Adrenal gland (tissue), 19 donors: ENCODE results near the gene ATP5PD. TPM values are rescaled to one million over a fixed set of nuclear protein-coding genes. Genes with fewer than 3 reads are reported as not detected.

ENCODE experiments used
- DNase-seq, 7 donors: peaks; one replicate each; pipeline ENCODE4 v3.0.0-alpha.2; 2019 to 2020
- H3K27ac ChIP-seq, 5 donors: fragments of 200-600 bp; sonication (generic) in 4 of 5; 1 replicate in 3 of 5; 2 replicates in 2 of 5; pipeline versions ENCODE4 v1.5.1 to v1.8.0; 2016 to 2020; ENCODE audit warnings: mild to moderate bottlenecking in 1 of 5
- H3K27me3 ChIP-seq: fragments of 200-600 bp; 2 replicates; pipeline ENCODE4 v1.8.0; 2021
- H3K36me3 ChIP-seq, 2 donors: fragments of 200-600 bp; replicated peaks in 1 of 2; 1 replicate in 1 of 2; 2 replicates in 1 of 2; pipeline versions ENCODE4 v1.5.1 to v1.8.0; 2018 to 2022
- H3K4me1 ChIP-seq, 2 donors: fragments of 200-600 bp; replicated peaks in 1 of 2; 1 replicate in 1 of 2; 2 replicates in 1 of 2; pipeline versions ENCODE4 v1.5.1 to v1.8.0; 2018 to 2021
- H3K4me3 ChIP-seq, 4 donors: fragments of 200-600 bp; sonication (generic) in 3 of 4; one replicate each; pipeline ENCODE4 v1.5.1; 2016 to 2018
- H3K9me3 ChIP-seq, 3 donors: fragments of 200-600 bp; sonication (generic) in 1 of 3; replicated peaks in 1 of 3; 1 replicate in 2 of 3; 2 replicates in 1 of 3; pipeline versions ENCODE4 v1.5.1 to v1.8.0; 2016 to 2021
- POLR2A ChIP-seq, 2 donors: fragments of 450-650 bp; IDR thresholded peaks; one replicate each; pipeline ENCODE4 v1.6.1; 2017; ENCODE audit warnings: antibody characterized with exemption in 2 of 2, mild to moderate bottlenecking in 2 of 2, moderate library complexity in 1 of 2
- WGBS, 4 donors: extraction: QIAGEN DNeasy Blood & Tissue Kit in 2 of 4; methylation state at CpG; one replicate each; pipeline versions ENCODE4 v1.1.5 to v1.1.7; 2013 to 2017; 5-methylcytosine and 5-hydroxymethylcytosine counted together
- intact Hi-C, 2 donors: fragments of 100-400 bp; cut with DNase I; formaldehyde crosslinking; loops; one replicate each; pipeline versions ENCODE4 v1.14.1 to v1.15.0; 2022 to 2023
- long read RNA-seq, 10 donors: library from polyadenylated mRNA in 3 of 10; unstranded in 2 of 10; stranded (forward) in 1 of 10; transcript quantifications; one replicate each; pipeline ENCODE4 v2.0.0 and lab custom pipeline, GENCODE V29; 2021 to 2026
- polyA plus RNA-seq, 3 donors: library from polyadenylated mRNA; stranded (reverse); fragments of 200-250 nt in 2 of 3; fragments of 350-450 nt in 1 of 3; fragmentation: Illumina TruSeq in 1 of 3; extraction: RNeasy Lipid Tissue Mini Kit (QIAGEN cat#74804) in 1 of 3; gene quantifications; one replicate each; pipeline ENCODE4 v1.2.3, GENCODE V29; 2013 to 2014
- total RNA-seq, 9 donors: library from RNA; depleted of rRNA in 4 of 9; stranded (reverse); fragments of >200 nt in 4 of 9; fragments of 120-200 nt in 1 of 9; fragmentation: NEBNext Ultra II Directional in 1 of 9; extraction: Animal tissue kit (Norgen Biotek cat#: 25700) in 1 of 9; gene quantifications; one replicate each; pipeline versions ENCODE4 v1.1.0 to v1.2.4, GENCODE V29; 2013 to 2023
- TF ChIP-seq, protein P1 (sequence below), 6 experiments: fragments of 450-650 bp in 4 of 6; fragments of 200-600 bp in 2 of 6; sonication (generic) in 1 of 6; IDR thresholded peaks; 1 replicate in 5 of 6; 2 replicates in 1 of 6; pipeline versions ENCODE4 v1.5.1 to v1.8.0; 2016 to 2021; ENCODE audit warnings: antibody characterized with exemption in 6 of 6, mild to moderate bottlenecking in 2 of 6, moderate library complexity in 1 of 6
- donor health status: healthy with polysubstance abuse.
- donor health status: Bipolar disorder and iron deficiency.
- donor health status: DM: yes; HTN: yes; CAD: no.
- donor health status: DM: no; HTN: no; CAD: no.
- donor health status: DM: no; HTN: no; CAD: no.
- donor health status: DM: yes; HTN: yes; CAD: no.

ATP5PD gene
- total RNA-seq (100 to 1,000 TPM; 215 to 452 (median 283) TPM), polyA plus RNA-seq (100 to 1,000 TPM; 393 to 826 (median 646) TPM)
- long read RNA-seq, donor 1, transcript ATP5PD-201 (6 exons, 603 nt) = major isoform, 162 of 292 reads
- long read RNA-seq, donor 1, transcript ATP5PD-204 (2 exons, 2,191 nt) = minor isoform, 28 of 292 reads
- long read RNA-seq, donor 1, partial matches to known transcripts = 93 of 292 reads
- long read RNA-seq, donor 1, other reads (novel, unspliced or antisense) = 9 of 292 reads
- long read RNA-seq, donor 2, transcript ATP5PD-201 (6 exons, 603 nt) = major isoform, 118 of 228 reads
- long read RNA-seq, donor 2, transcript ATP5PD-204 (2 exons, 2,191 nt) = minor isoform, 12 of 228 reads
- long read RNA-seq, donor 2, partial matches to known transcripts = 86 of 228 reads
- long read RNA-seq, donor 2, other reads (novel, unspliced or antisense) = 10 of 228 reads
- long read RNA-seq, donor 3, transcript ATP5PD-204 (2 exons, 2,191 nt) = minor isoform, 33 of 239 reads
- long read RNA-seq, donor 3, transcript ATP5PD-201 (6 exons, 603 nt) = major isoform, 131 of 239 reads
- long read RNA-seq, donor 3, partial matches to known transcripts = 64 of 239 reads
- long read RNA-seq, donor 3, other reads (novel, unspliced or antisense) = 10 of 239 reads
- long read RNA-seq, donor 4, transcript ATP5PD-201 (6 exons, 603 nt) = major isoform, 97 of 142 reads
- long read RNA-seq, donor 4, partial matches to known transcripts = 40 of 142 reads
- long read RNA-seq, donor 4, other reads (novel, unspliced or antisense) = 4 of 142 reads
- long read RNA-seq, donor 5, transcript ATP5PD-201 (6 exons, 603 nt) = major isoform, 111 of 116 reads
- long read RNA-seq, donor 5, partial matches to known transcripts = 3 of 116 reads
- long read RNA-seq, donor 5, other reads (novel, unspliced or antisense) = 0 of 116 reads
- long read RNA-seq, donor 6, transcript ATP5PD-201 (6 exons, 603 nt) = major isoform, 100 of 149 reads
- long read RNA-seq, donor 6, partial matches to known transcripts = 42 of 149 reads
- long read RNA-seq, donor 6, other reads (novel, unspliced or antisense) = 6 of 149 reads
- long read RNA-seq, donor 7, transcript ATP5PD-204 (2 exons, 2,191 nt) = minor isoform, 10 of 133 reads
- long read RNA-seq, donor 7, transcript ATP5PD-201 (6 exons, 603 nt) = major isoform, 75 of 133 reads
- long read RNA-seq, donor 7, partial matches to known transcripts = 36 of 133 reads
- long read RNA-seq, donor 7, other reads (novel, unspliced or antisense) = 9 of 133 reads
- long read RNA-seq, donor 8, transcript ATP5PD-204 (2 exons, 2,191 nt) = minor isoform, 14 of 256 reads
- long read RNA-seq, donor 8, transcript ATP5PD-201 (6 exons, 603 nt) = major isoform, 149 of 256 reads
- long read RNA-seq, donor 8, partial matches to known transcripts = 80 of 256 reads
- long read RNA-seq, donor 8, other reads (novel, unspliced or antisense) = 12 of 256 reads
- long read RNA-seq, donor 9, transcript ATP5PD-201 (6 exons, 603 nt) = major isoform, 97 of 226 reads
- long read RNA-seq, donor 9, transcript ATP5PD-204 (2 exons, 2,191 nt) = minor isoform, 35 of 226 reads
- long read RNA-seq, donor 9, partial matches to known transcripts = 82 of 226 reads
- long read RNA-seq, donor 9, other reads (novel, unspliced or antisense) = 9 of 226 reads
- long read RNA-seq, donor 10, transcript ATP5PD-201 (6 exons, 603 nt) = major isoform, 59 of 74 reads
- long read RNA-seq, donor 10, transcript ATP5PD-204 (2 exons, 2,191 nt) = minor isoform, 8 of 74 reads
- long read RNA-seq, donor 10, partial matches to known transcripts = 6 of 74 reads
- long read RNA-seq, donor 10, other reads (novel, unspliced or antisense) = 0 of 74 reads

DNA sequence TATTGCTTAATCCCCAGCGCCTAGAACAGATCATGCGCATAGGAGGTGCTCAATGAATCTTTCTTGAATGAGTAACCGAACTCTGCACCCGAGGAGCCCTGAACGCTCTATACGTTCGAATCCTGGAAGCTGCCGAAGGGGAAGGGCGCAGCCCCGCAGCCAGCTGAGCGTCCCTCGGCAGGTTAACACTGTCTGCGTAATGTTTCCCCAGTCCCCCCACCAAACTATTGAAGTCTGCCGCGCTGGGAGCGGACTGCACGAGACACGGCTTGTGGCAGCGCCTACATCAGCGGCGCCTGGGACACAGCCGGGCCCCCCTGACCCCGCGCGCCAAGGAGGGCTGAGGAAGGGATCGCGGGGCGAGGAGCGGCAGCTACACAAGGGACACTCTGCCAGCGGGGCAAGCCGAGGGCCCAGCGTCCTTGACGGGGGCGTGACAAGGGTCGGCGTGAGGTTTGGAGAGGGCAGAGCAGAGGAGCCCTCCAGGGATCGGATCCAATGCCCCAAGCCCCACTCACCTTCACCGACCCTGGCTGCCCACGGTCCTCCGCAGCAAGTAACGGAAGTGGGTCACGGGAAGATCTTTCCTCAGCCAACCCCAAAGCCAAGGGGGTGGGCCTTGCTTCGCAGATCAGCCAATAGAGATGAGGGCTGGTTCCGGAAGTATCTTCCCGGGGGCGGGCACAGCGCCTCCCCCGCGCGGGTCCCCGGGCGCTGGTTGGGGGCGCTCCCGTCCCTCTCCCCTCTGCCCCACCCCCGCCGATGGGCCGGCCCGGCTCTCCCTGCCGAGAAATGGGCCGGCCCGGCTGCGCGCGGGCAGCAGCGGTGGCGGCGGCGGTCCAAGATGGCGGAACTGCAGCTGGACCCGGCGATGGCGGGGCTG lies at the start of gene ATP5PD, which contains the start of gene KCTD2:
ATP5PD (minus strand) TSS at position 563 of the 883 bp plus-strand sequence. CDS start 4,319 bp downstream, outside the sequence.
KCTD2 (plus strand) TSS at position 819 of the 883 bp plus-strand sequence; CDS start at position 845, 26 bp downstream.
- TF ChIP-seq, protein P1, sequence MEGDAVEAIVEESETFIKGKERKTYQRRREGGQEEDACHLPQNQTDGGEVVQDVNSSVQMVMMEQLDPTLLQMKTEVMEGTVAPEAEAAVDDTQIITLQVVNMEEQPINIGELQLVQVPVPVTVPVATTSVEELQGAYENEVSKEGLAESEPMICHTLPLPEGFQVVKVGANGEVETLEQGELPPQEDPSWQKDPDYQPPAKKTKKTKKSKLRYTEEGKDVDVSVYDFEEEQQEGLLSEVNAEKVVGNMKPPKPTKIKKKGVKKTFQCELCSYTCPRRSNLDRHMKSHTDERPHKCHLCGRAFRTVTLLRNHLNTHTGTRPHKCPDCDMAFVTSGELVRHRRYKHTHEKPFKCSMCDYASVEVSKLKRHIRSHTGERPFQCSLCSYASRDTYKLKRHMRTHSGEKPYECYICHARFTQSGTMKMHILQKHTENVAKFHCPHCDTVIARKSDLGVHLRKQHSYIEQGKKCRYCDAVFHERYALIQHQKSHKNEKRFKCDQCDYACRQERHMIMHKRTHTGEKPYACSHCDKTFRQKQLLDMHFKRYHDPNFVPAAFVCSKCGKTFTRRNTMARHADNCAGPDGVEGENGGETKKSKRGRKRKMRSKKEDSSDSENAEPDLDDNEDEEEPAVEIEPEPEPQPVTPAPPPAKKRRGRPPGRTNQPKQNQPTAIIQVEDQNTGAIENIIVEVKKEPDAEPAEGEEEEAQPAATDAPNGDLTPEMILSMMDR (IDR thresholded peaks at IDR 0.05) = peak in 1 of 6 experiments; percentile 8
- peak; percentile 79 to 94 for TF ChIP-seq POLR2A (IDR thresholded peaks at IDR 0.05)
- Histone ChIP-seq H3K4me3 (peak within 1 kb of the TSS; percentile 59 to 97 (median 82)), H3K36me3 (peaks cover 0 to 19% of the 10 kb centered on the region in 2 donors), H3K27me3 (no peaks in the 10 kb centered on the region), H3K4me1 (peaks cover 14 to 24% of the 10 kb centered on the region in 2 donors), H3K27ac (peak within 1 kb of the TSS; percentile 66 to 98 (median 95)), H3K9me3 (no peaks in the 10 kb centered on the region)
- DNase-seq = peak; percentile 96 to 98 (median 97)
- intact Hi-C loops = no loop called here
- 0 to 1% (median 0%) methylated on average over 2 to 72 of the region's 72 CpGs for WGBS, 4 donors

DNA sequence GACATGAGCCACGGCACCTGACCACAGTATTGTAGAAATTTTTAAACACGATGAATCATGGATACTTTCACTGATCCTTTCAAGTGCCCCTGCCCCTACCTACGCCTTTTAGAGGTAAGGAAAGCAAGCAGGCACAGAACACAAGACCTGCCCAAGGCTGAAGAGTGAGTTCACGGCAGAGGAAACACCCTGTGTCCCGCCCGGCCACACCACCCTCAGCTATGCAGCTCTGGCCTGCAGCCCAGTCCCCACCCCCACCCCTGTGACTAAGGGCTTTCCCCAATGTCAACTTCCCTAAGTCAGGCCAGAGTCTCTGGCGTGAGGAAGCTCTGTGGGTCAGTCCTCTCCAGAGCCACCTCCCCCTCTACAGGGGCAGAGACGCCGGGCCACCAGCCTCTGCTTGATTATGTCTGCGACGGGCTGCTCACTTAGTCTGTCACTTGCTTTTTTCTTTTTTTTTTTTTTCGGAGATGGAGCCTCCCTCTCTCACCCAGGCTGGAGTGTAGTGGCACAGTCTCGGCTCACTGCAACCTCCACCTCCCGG lies 49.4 kb upstream of the ATP5PD start:
- peak; percentile 65 to 88 (median 87) for DNase-seq
- H3K4me3 ChIP-seq = no peak overlapping the region
- H3K36me3 ChIP-seq = no peaks in the 10 kb centered on the region
- intact Hi-C loops = no loop called here
- TF ChIP-seq POLR2A (IDR thresholded peaks at IDR 0.05) = no peak
- TF ChIP-seq, protein P1 (IDR thresholded peaks at IDR 0.05) = no peak
- H3K27ac ChIP-seq = peak overlapping the region in 1 of 5 donors; percentile 75
- no peaks in the 10 kb centered on the region for H3K27me3 ChIP-seq
- WGBS, 4 donors = 18 to 34% (median 24%) methylated on average over 10 to 14 of the region's 14 CpGs
- H3K9me3 ChIP-seq = no peaks in the 10 kb centered on the region
- H3K4me1 ChIP-seq = peaks cover 6 to 10% of the 10 kb centered on the region in 2 donors
